ENCODE data around the gene SLC43A3. TPM values are rescaled to one million over a fixed set of nuclear protein-coding genes. Genes with fewer than 3 reads are reported as not detected.

Gene SLC43A3
- total RNA-seq, 2 experiments from 2014 or later, result 103 to 120 TPM

GRCh38 chr11:57414612-57415212 lies 12.2 kb downstream of the SLC43A3 start:
- Mint-ChIP-seq H3K9me3 (ENCODE audit: insufficient read depth) (no peaks in the 10 kb centered on the region), H3K4me1 (ENCODE audit: low read depth) (peaks cover 8% of the 10 kb centered on the region), H3K27ac (no peak overlapping the region), H3K27me3 (ENCODE audit: low read depth) (no peaks in the 10 kb centered on the region), H3K36me3 (ENCODE audit: low read depth) (peaks cover 75% of the 10 kb centered on the region), H3K4me3 (no peak overlapping the region)
- no peak for DNase-seq
- CTCF ChIA-PET, result no interaction called here
- POLR2A ChIA-PET, result no interaction called here
- no peak for ATAC-seq

- CTCF ChIA-PET, result no interaction called here
- POLR2A ChIA-PET, result interaction anchor here (0.6 kb wide), 1 partner anchor 13 kb away, joined by 3 read pairs; no protein-coding TSS in a partner anchor
- Mint-ChIP-seq H3K4me1 (ENCODE audit: low read depth) (peaks cover 8% of the 10 kb centered on the region), H3K4me3 (no peak overlapping the region), H3K9me3 (ENCODE audit: insufficient read depth) (no peaks in the 10 kb centered on the region), H3K27ac (peak overlapping the region; percentile 12), H3K36me3 (ENCODE audit: low read depth) (peaks cover 77% of the 10 kb centered on the region), H3K27me3 (ENCODE audit: low read depth) (no peaks in the 10 kb centered on the region)
- DNase-seq (no peak), ATAC-seq (no peak)
These were observed 13.2 kb downstream of the SLC43A3 start for GRCh38 chr11:57413681-57414080.

GRCh38 chr11:57410287-57410686 lies 16.6 kb downstream of the SLC43A3 start:
- Mint-ChIP-seq H3K9me3 (ENCODE audit: insufficient read depth) (no peaks in the 10 kb centered on the region), H3K4me3 (no peak overlapping the region), H3K36me3 (ENCODE audit: low read depth) (peaks cover 82% of the 10 kb centered on the region), H3K27me3 (ENCODE audit: low read depth) (no peaks in the 10 kb centered on the region), H3K27ac (no peak overlapping the region), H3K4me1 (ENCODE audit: low read depth) (peaks cover 32% of the 10 kb centered on the region)
- DNase-seq (no peak), ATAC-seq (no peak)
- ChIA-PET POLR2A (no interaction called here), CTCF (interaction anchor here (1.0 kb wide), 1 partner anchor 47 kb away, joined by 3 read pairs; no protein-coding TSS in a partner anchor)

DNA sequence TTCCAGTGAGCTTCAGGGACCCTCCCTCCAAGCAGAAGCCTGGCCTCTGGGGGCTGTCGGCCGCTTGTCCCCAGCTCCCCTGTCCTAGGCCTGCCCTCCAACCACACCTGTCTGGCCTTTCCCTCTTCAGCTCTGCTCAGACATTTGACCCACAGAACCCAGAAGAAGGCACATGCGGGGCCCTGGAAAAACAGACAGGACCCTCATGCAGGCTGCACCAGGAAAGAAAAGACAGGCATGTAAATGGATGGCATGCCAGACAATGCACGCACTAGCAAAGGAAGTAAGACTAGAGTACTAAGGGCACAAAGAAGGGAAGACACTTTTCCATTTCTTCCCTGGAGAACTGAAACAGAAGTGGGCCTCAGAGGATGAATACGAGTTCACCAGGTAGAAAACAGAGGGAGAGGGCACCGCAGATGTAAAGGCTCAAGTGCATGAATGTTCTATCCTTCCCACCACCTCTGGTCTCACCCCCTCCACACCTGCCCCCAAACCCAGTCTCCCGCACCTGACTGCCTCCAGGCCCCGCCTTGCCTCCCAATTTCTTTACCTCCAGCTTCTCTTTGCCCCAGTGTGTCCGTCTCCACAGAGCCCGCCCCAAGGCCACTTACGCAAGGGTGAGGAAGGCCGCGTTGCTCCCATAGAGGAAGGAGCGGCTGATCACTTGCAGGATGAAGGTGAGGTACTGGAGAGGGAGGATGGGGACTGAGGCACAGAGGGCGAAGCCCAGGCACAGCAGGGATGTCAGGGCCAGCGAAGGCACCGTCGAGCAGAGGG lies 17.4 kb downstream of the SLC43A3 start:
- peaks cover 29% of the 10 kb centered on the region for H3K4me1 Mint-ChIP-seq (ENCODE audit: low read depth)
- H3K27ac Mint-ChIP-seq, result peak overlapping the region; percentile 43
- peaks cover 79% of the 10 kb centered on the region for H3K36me3 Mint-ChIP-seq (ENCODE audit: low read depth)
- ChIA-PET POLR2A (no interaction called here), CTCF (interaction anchor here (1.0 to 1.1 kb wide), 2 partner anchors 48 to 74 kb away, joined by 3 read pairs; no protein-coding TSS in a partner anchor)
- no peaks in the 10 kb centered on the region for H3K9me3 Mint-ChIP-seq (ENCODE audit: insufficient read depth)
- DNase-seq (no peak), ATAC-seq (peak; percentile 16)
- H3K27me3 Mint-ChIP-seq (ENCODE audit: low read depth), result no peaks in the 10 kb centered on the region
- no peak overlapping the region for H3K4me3 Mint-ChIP-seq

- CTCF ChIA-PET, result interaction anchor here (1.1 to 1.7 kb wide), 2 partner anchors 49 to 75 kb away, joined by 3 to 5 read pairs; no protein-coding TSS in a partner anchor
- no peaks in the 10 kb centered on the region for H3K27me3 Mint-ChIP-seq (ENCODE audit: low read depth)
- ATAC-seq (no peak), DNase-seq (no peak)
- H3K27ac Mint-ChIP-seq, result no peak overlapping the region
- no peak overlapping the region for H3K4me3 Mint-ChIP-seq
- H3K36me3 Mint-ChIP-seq (ENCODE audit: low read depth), result peaks cover 73% of the 10 kb centered on the region
- H3K9me3 Mint-ChIP-seq (ENCODE audit: insufficient read depth), result no peaks in the 10 kb centered on the region
- POLR2A ChIA-PET, result no interaction called here
- peaks cover 29% of the 10 kb centered on the region for H3K4me1 Mint-ChIP-seq (ENCODE audit: low read depth)
These were observed 18.1 kb downstream of the SLC43A3 start for GRCh38 chr11:57408771-57409170.

- no peaks in the 10 kb centered on the region for H3K9me3 Mint-ChIP-seq (ENCODE audit: insufficient read depth)
- H3K27me3 Mint-ChIP-seq (ENCODE audit: low read depth), result no peaks in the 10 kb centered on the region
- no peak overlapping the region for H3K4me3 Mint-ChIP-seq
- no peak for ATAC-seq
- DNase-seq, result no peak
- POLR2A ChIA-PET, result interaction anchor here (0.6 kb wide), 1 partner anchor 15 kb away, joined by 3 read pairs; no protein-coding TSS in a partner anchor
- CTCF ChIA-PET, result interaction anchor here (1.1 to 1.7 kb wide), 2 partner anchors 49 to 76 kb away, joined by 3 to 5 read pairs; no protein-coding TSS in a partner anchor
- peaks cover 29% of the 10 kb centered on the region for H3K4me1 Mint-ChIP-seq (ENCODE audit: low read depth)
- peaks cover 66% of the 10 kb centered on the region for H3K36me3 Mint-ChIP-seq (ENCODE audit: low read depth)
- no peak overlapping the region for H3K27ac Mint-ChIP-seq
These were observed 18.9 kb downstream of the SLC43A3 start for GRCh38 chr11:57407941-57408475.

- ATAC-seq (no peak), DNase-seq (no peak)
- Mint-ChIP-seq H3K27ac (peak overlapping the region; percentile 79), H3K9me3 (ENCODE audit: insufficient read depth) (no peaks in the 10 kb centered on the region), H3K4me1 (ENCODE audit: low read depth) (peaks cover 29% of the 10 kb centered on the region), H3K36me3 (ENCODE audit: low read depth) (peaks cover 62% of the 10 kb centered on the region), H3K4me3 (no peak overlapping the region), H3K27me3 (ENCODE audit: low read depth) (no peaks in the 10 kb centered on the region)
- POLR2A ChIA-PET, result interaction anchor here (1.0 to 1.3 kb wide), 2 partner anchors 11 to 23 kb away, joined by 3 to 4 read pairs; no protein-coding TSS in a partner anchor
- CTCF ChIA-PET, result interaction anchor here (1.1 to 1.7 kb wide), 4 partner anchors 19 to 86 kb away, joined by 3 to 5 read pairs (median 4); partner anchors contain the start of gene SLC43A3
These were observed 19.7 kb downstream of the SLC43A3 start for GRCh38 chr11:57407010-57407920.

GRCh38 chr11:57406337-57406904 lies 20.5 kb downstream of the SLC43A3 start:
- Mint-ChIP-seq H3K4me3 (no peak overlapping the region), H3K27ac (peak overlapping the region; percentile 79), H3K9me3 (ENCODE audit: insufficient read depth) (no peaks in the 10 kb centered on the region), H3K36me3 (ENCODE audit: low read depth) (peaks cover 57% of the 10 kb centered on the region), H3K4me1 (ENCODE audit: low read depth) (peaks cover 29% of the 10 kb centered on the region), H3K27me3 (ENCODE audit: low read depth) (no peaks in the 10 kb centered on the region)
- DNase-seq (peak; percentile 34), ATAC-seq (peak; percentile 41)
- ChIA-PET POLR2A (interaction anchor here (1.0 to 1.3 kb wide), 3 partner anchors 12 to 24 kb away, joined by 3 to 5 read pairs (median 4); no protein-coding TSS in a partner anchor), CTCF (interaction anchor here (1.1 to 1.4 kb wide), 3 partner anchors 20 to 87 kb away, joined by 3 to 4 read pairs (median 4); partner anchors contain the start of gene SLC43A3)

GRCh38 chr11:57405271-57405860 lies 21.6 kb downstream of the SLC43A3 start:
- Mint-ChIP-seq H3K27ac (peak overlapping the region; percentile 31), H3K27me3 (ENCODE audit: low read depth) (no peaks in the 10 kb centered on the region), H3K36me3 (ENCODE audit: low read depth) (peaks cover 51% of the 10 kb centered on the region), H3K4me1 (ENCODE audit: low read depth) (peaks cover 29% of the 10 kb centered on the region), H3K4me3 (no peak overlapping the region), H3K9me3 (ENCODE audit: insufficient read depth) (no peaks in the 10 kb centered on the region)
- ChIA-PET CTCF (interaction anchor here (1.2 kb wide), 1 partner anchor 52 kb away, joined by 4 read pairs; no protein-coding TSS in a partner anchor), POLR2A (interaction anchor here (1.1 kb wide), 1 partner anchor 13 kb away, joined by 5 read pairs; no protein-coding TSS in a partner anchor)
- ATAC-seq (no peak), DNase-seq (no peak)

DNA sequence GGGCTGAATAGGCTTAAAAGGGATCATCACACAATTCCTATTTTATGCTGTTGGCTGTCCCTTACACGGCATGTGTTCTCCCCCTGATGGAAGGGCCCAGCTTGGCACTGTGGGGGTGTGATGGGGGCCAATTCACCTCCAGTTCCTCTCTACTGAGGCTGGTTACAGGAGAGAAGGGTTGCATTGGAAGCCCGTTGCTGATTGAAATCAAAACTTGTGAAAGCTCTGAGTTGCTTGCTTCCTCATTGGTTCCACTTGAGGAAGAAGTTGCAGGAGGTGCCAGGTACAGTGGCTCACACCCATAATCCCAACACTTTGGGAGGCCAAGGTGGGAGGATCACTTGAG lies 23.1 kb downstream of the SLC43A3 start:
- ChIA-PET CTCF (interaction anchor here (1.0 kb wide), 1 partner anchor 54 kb away, joined by 3 read pairs; no protein-coding TSS in a partner anchor), POLR2A (no interaction called here)
- peaks cover 26% of the 10 kb centered on the region for H3K4me1 Mint-ChIP-seq (ENCODE audit: low read depth)
- peaks cover 37% of the 10 kb centered on the region for H3K36me3 Mint-ChIP-seq (ENCODE audit: low read depth)
- no peak overlapping the region for H3K27ac Mint-ChIP-seq
- no peak for ATAC-seq
- no peak for DNase-seq
- no peaks in the 10 kb centered on the region for H3K27me3 Mint-ChIP-seq (ENCODE audit: low read depth)
- H3K4me3 Mint-ChIP-seq, result no peak overlapping the region
- no peaks in the 10 kb centered on the region for H3K9me3 Mint-ChIP-seq (ENCODE audit: insufficient read depth)

Measured in activated CD8-positive, alpha-beta T cell treated with anti-CD3 and anti-CD28 coated beads, Interleukin-2, amount 10 ng/mL, durations not matched to agents 7 days and 5 days (primary cell).